Loucy (cell line): ENCODE measurements around the gene ADGRG1.

ENCODE experiments used
- H2AFZ ChIP-seq: fragments of 200-600 bp; sonication (generic); 2 replicates; pipeline ENCODE4 v1.6.0; 2016; ENCODE audit warnings: antibody characterized with exemption, mild to moderate bottlenecking, low read length, moderate library complexity
- H3F3A ChIP-seq: fragments of 200-600 bp; 2 replicates; pipeline ENCODE4 v1.6.0; 2016; ENCODE audit warnings: antibody characterized with exemption, low read depth, mild to moderate bottlenecking
- H3K27me3 ChIP-seq: fragments of 200-600 bp; sonication (generic); 2 replicates; pipeline ENCODE4 v1.6.1; 2014; ENCODE audit warnings: low read length, mild to moderate bottlenecking; ENCODE audit not compliant: insufficient read depth, poor library complexity, severe bottlenecking
- H3K36me3 ChIP-seq: fragments of 200-600 bp; sonication (generic); 2 replicates; pipeline ENCODE4 v1.6.1; 2016; ENCODE audit warnings: low read length; ENCODE audit not compliant: insufficient read depth
- H3K4me1 ChIP-seq: fragments of 200-600 bp; sonication (generic); 2 replicates; pipeline ENCODE4 v1.5.1; 2014; ENCODE audit warnings: low read length, mild to moderate bottlenecking; ENCODE audit not compliant: insufficient read depth, poor library complexity, severe bottlenecking
- H3K4me2 ChIP-seq: fragments of 200-600 bp; sonication (generic); 2 replicates; pipeline ENCODE4 v1.6.0; 2014; ENCODE audit warnings: antibody characterized with exemption, low read length, low read depth, mild to moderate bottlenecking; ENCODE audit not compliant: poor library complexity, severe bottlenecking
- H3K4me3 ChIP-seq: fragments of 200-600 bp; sonication (generic); 2 replicates; pipeline ENCODE4 v1.5.1; 2014; ENCODE audit warnings: low read length, mild to moderate bottlenecking, mixed read lengths; ENCODE audit not compliant: poor library complexity, severe bottlenecking
- H3K79me2 ChIP-seq: fragments of 200-600 bp; sonication (generic); 2 replicates; pipeline ENCODE4 v1.6.1; 2014; ENCODE audit warnings: low read length; ENCODE audit not compliant: insufficient read depth
- H3K9ac ChIP-seq: fragments of 200-600 bp; sonication (generic); 2 replicates; pipeline ENCODE4 v1.6.0; 2014; ENCODE audit warnings: mild to moderate bottlenecking, low read depth, low read length, moderate library complexity; ENCODE audit not compliant: poor library complexity, severe bottlenecking
- H3K9me2 ChIP-seq: fragments of 200-600 bp; sonication (generic); replicated peaks from 2 replicates; pipeline ENCODE4 v1.6.1; 2016; ENCODE audit warnings: low read depth, low read length, mixed read lengths
- H3K9me3 ChIP-seq: fragments of 200-600 bp; sonication (generic); 2 replicates; pipeline ENCODE4 v1.6.1; 2014; ENCODE audit warnings: mild to moderate bottlenecking, antibody characterized with exemption, low read length, low read depth; ENCODE audit not compliant: insufficient read depth
- H4K20me1 ChIP-seq: fragments of 200-600 bp; sonication (generic); 2 replicates; pipeline ENCODE4 v1.6.0; 2014; ENCODE audit warnings: antibody characterized with exemption, low read length, mild to moderate bottlenecking; ENCODE audit not compliant: insufficient read depth, poor library complexity, severe bottlenecking
- EZH2phosphoT487 ChIP-seq: fragments of 200-600 bp; IDR thresholded peaks from 2 replicates; pipeline ENCODE4 v1.6.1; 2018; ENCODE audit warnings: antibody characterized with exemption, mild to moderate bottlenecking, moderate library complexity, borderline replicate concordance
- TF ChIP-seq, protein P1 (sequence below): fragments of 200-600 bp; sonication (generic); conservative IDR thresholded peaks from 2 replicates; pipeline ENCODE4 v1.5.1; 2014; ENCODE audit warnings: mild to moderate bottlenecking, antibody characterized with exemption, low read length

The ADGRG1 gene

DNA sequence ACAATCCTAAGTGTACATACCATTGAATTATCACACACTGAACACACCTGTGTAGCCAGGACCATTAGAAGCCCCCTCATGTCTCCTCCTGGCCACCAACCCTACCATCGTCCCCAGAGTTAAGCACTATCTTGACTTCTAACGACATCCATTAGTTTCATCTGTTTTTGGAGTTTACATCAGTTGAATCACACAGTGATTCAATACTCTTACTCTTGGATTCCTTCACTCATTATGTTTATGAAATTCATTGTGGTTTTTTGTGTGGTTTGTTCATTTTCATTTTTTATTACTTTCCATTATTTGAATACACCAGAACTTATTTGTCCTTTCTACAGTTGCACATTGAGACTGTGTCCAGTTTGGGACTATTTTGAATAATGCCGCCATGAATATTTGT lies 79.7 kb downstream of the ADGRG1 start:
- TF ChIP-seq, protein P1, sequence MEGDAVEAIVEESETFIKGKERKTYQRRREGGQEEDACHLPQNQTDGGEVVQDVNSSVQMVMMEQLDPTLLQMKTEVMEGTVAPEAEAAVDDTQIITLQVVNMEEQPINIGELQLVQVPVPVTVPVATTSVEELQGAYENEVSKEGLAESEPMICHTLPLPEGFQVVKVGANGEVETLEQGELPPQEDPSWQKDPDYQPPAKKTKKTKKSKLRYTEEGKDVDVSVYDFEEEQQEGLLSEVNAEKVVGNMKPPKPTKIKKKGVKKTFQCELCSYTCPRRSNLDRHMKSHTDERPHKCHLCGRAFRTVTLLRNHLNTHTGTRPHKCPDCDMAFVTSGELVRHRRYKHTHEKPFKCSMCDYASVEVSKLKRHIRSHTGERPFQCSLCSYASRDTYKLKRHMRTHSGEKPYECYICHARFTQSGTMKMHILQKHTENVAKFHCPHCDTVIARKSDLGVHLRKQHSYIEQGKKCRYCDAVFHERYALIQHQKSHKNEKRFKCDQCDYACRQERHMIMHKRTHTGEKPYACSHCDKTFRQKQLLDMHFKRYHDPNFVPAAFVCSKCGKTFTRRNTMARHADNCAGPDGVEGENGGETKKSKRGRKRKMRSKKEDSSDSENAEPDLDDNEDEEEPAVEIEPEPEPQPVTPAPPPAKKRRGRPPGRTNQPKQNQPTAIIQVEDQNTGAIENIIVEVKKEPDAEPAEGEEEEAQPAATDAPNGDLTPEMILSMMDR, result no peak
- no peak for TF ChIP-seq EZH2phosphoT487
- no peaks in the 10 kb centered on the region for H3K27me3 ChIP-seq

DNA sequence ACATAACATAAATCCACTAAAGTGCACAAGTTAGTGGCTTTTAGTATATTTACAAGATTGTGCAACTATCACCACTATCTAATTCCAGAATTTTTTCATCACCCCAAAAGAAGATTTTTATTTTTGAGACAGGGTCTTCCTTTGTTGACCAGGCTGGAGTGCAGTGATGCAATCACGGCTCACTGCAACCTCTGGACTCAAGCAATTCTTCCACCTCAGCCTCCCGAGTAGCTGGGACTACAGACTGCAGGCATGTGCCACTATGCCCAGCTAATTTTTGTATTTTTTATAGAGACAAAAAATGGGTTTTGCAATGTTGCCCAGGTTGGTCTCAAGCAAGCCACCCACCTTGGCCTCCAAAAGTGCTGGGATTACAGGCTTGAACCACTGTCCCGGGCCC lies 81.2 kb downstream of the ADGRG1 start:
- H3K9ac ChIP-seq, result no peak overlapping the region
- no peaks in the 10 kb centered on the region for H3K27me3 ChIP-seq
- H3K9me2 ChIP-seq, result no peaks in the 10 kb centered on the region
- H3K9me3 ChIP-seq, result no peaks in the 10 kb centered on the region
- no peak overlapping the region for H3K4me3 ChIP-seq
- TF ChIP-seq, protein P1, result no peak
- TF ChIP-seq EZH2phosphoT487, result no peak
- H2AFZ ChIP-seq, result no peak overlapping the region
- H3F3A ChIP-seq, result no peaks in the 10 kb centered on the region
- H3K4me2 ChIP-seq, result no peak overlapping the region
- peaks cover 4% of the 10 kb centered on the region for H3K4me1 ChIP-seq
- H4K20me1 ChIP-seq, result no peaks in the 10 kb centered on the region
- no peaks in the 10 kb centered on the region for H3K36me3 ChIP-seq
- no peaks in the 10 kb centered on the region for H3K79me2 ChIP-seq

More for the DNA sequence above, 79.7 kb downstream of the ADGRG1 start:
- Histone ChIP-seq H3K9me2 (no peaks in the 10 kb centered on the region), H3K4me1 (peaks cover 4% of the 10 kb centered on the region), H3K9me3 (no peaks in the 10 kb centered on the region), H3K9ac (no peak overlapping the region), H3F3A (no peaks in the 10 kb centered on the region), H3K36me3 (no peaks in the 10 kb centered on the region), H3K4me2 (no peak overlapping the region), H2AFZ (no peak overlapping the region), H3K4me3 (no peak overlapping the region), H4K20me1 (no peaks in the 10 kb centered on the region), H3K79me2 (no peaks in the 10 kb centered on the region)

DNA sequence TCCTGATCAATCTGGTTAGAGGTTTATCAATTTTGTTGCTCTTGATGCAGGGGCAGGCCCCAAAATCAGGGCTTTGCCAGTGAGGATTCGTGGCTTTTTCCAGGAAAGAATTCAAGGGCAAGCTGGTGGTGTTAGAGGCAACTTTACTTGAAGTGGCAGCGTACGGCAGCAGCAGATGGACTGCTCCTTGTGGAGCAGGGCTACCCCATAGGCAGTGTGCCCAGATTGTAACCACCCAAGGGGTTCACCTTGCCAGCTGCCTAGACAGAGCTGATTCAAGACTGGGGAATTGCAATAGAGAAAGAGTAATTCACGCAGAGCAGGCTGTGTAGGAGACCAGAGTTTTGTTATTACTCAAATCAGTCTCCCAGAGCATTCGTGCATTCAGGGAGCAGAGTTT lies 82.9 kb downstream of the ADGRG1 start:
- H3K9me3 ChIP-seq, result no peaks in the 10 kb centered on the region
- H3K4me1 ChIP-seq, result peaks cover 4% of the 10 kb centered on the region
- H3K27me3 ChIP-seq, result no peaks in the 10 kb centered on the region
- no peaks in the 10 kb centered on the region for H3K36me3 ChIP-seq
- no peak overlapping the region for H3K4me3 ChIP-seq
- no peak overlapping the region for H3K4me2 ChIP-seq
- H3F3A ChIP-seq, result no peaks in the 10 kb centered on the region
- no peaks in the 10 kb centered on the region for H3K79me2 ChIP-seq
- no peaks in the 10 kb centered on the region for H3K9me2 ChIP-seq
- H3K9ac ChIP-seq, result no peak overlapping the region
- TF ChIP-seq, protein P1, result no peak
- TF ChIP-seq EZH2phosphoT487, result no peak
- no peak overlapping the region for H2AFZ ChIP-seq
- H4K20me1 ChIP-seq, result no peaks in the 10 kb centered on the region
